ENCODE measurements around the gene GPC5.
"Not testable (repeated sequence)": the region's sequence is repeated elsewhere in the genome, so short reads cannot be mapped to it uniquely, and the experiment has no call there.

Gene GPC5

DNA sequence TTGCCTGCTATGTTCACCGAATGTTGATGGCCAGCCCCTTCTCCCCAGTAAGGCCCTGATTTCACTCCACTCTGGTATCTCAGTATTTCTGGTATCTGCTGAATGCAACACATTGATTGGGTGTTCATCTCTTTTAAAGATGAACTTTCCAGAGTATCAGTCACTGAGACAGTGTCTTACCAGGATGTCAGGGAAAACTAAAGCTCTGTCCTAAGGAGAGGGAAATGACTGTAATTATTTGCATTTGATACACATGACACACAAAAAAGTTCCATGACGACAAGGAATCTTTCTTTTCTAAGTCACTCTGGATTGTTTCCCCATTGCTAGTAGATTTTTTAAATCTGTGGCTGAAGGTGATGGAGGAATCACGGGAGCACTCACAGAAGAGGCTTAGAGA is 2.2 kb downstream of the GPC5 start:
- Histone ChIP-seq H3K27ac (ENCODE audit: low read depth, low read length) (no peak overlapping the region), H3K36me3 (ENCODE audit: control insufficient read depth, insufficient read depth, low read length) (no peaks in the 10 kb centered on the region), H3K9ac (ENCODE audit: low read length) (no peak overlapping the region), H3K9me3 (ENCODE audit: control insufficient read depth, insufficient read depth, low read depth, low read length) (no peaks in the 10 kb centered on the region), H3K4me3 (ENCODE audit: low read depth, low read length) (no peak overlapping the region), H3K4me1 (ENCODE audit: control insufficient read depth, insufficient read depth, low read length) (no peaks in the 10 kb centered on the region), H3K27me3 (ENCODE audit: control insufficient read depth, insufficient read depth, low read length) (peaks cover 67% of the 10 kb centered on the region)

GRCh38 chr13:91401920-91402319 is 3.5 kb downstream of the GPC5 start:
- H3K9me3 ChIP-seq (ENCODE audit: control insufficient read depth, insufficient read depth, low read depth, low read length): no peaks in the 10 kb centered on the region
- no peak overlapping the region for H3K27ac ChIP-seq (ENCODE audit: low read depth, low read length)
- no peak overlapping the region for H3K9ac ChIP-seq (ENCODE audit: low read length)
- no peaks in the 10 kb centered on the region for H3K36me3 ChIP-seq (ENCODE audit: control insufficient read depth, insufficient read depth, low read length)
- H3K4me1 ChIP-seq (ENCODE audit: control insufficient read depth, insufficient read depth, low read length): no peaks in the 10 kb centered on the region
- peaks cover 57% of the 10 kb centered on the region for H3K27me3 ChIP-seq (ENCODE audit: control insufficient read depth, insufficient read depth, low read length)
- no peak overlapping the region for H3K4me3 ChIP-seq (ENCODE audit: low read depth, low read length)

DNA sequence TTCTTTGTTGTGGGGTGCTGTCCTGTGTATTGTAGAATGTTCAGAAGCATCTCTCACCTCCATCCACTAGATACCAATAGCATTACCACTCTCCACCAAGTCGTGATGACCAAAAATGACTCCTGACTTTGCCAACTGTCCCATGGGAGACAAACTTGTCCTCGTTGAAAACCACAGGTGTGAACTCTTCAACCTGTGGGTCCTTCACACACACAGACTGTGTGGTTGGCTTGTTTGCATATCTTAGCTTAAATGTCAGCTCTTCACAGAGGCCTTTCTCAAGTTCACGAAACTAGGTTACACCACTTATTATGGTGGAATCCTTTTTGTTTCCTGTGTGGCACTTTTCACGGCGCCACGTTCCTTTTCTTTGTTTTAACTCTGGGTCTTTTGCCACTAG is 6.8 kb downstream of the GPC5 start:
- Histone ChIP-seq H3K9me3 (ENCODE audit: control insufficient read depth, insufficient read depth, low read depth, low read length) (no peaks in the 10 kb centered on the region), H3K4me1 (ENCODE audit: control insufficient read depth, insufficient read depth, low read length) (no peaks in the 10 kb centered on the region), H3K36me3 (ENCODE audit: control insufficient read depth, insufficient read depth, low read length) (no peaks in the 10 kb centered on the region), H3K27me3 (ENCODE audit: control insufficient read depth, insufficient read depth, low read length) (peaks cover 26% of the 10 kb centered on the region), H3K9ac (ENCODE audit: low read length) (no peak overlapping the region), H3K4me3 (ENCODE audit: low read depth, low read length) (no peak overlapping the region), H3K27ac (ENCODE audit: low read depth, low read length) (no peak overlapping the region)

GRCh38 chr13:91406619-91407018 is 8.2 kb downstream of the GPC5 start:
- Histone ChIP-seq H3K27me3 (ENCODE audit: control insufficient read depth, insufficient read depth, low read length) (peaks cover 12% of the 10 kb centered on the region), H3K4me1 (ENCODE audit: control insufficient read depth, insufficient read depth, low read length) (no peaks in the 10 kb centered on the region), H3K9ac (ENCODE audit: low read length) (no peak overlapping the region), H3K36me3 (ENCODE audit: control insufficient read depth, insufficient read depth, low read length) (no peaks in the 10 kb centered on the region), H3K27ac (ENCODE audit: low read depth, low read length) (no peak overlapping the region), H3K9me3 (ENCODE audit: control insufficient read depth, insufficient read depth, low read depth, low read length) (no peaks in the 10 kb centered on the region), H3K4me3 (ENCODE audit: low read depth, low read length) (no peak overlapping the region)

- Histone ChIP-seq H3K27ac (ENCODE audit: low read depth, low read length) (no peak overlapping the region), H3K4me1 (ENCODE audit: control insufficient read depth, insufficient read depth, low read length) (no peaks in the 10 kb centered on the region), H3K36me3 (ENCODE audit: control insufficient read depth, insufficient read depth, low read length) (no peaks in the 10 kb centered on the region), H3K9ac (ENCODE audit: low read length) (no peak overlapping the region), H3K27me3 (ENCODE audit: control insufficient read depth, insufficient read depth, low read length) (no peaks in the 10 kb centered on the region), H3K4me3 (ENCODE audit: low read depth, low read length) (no peak overlapping the region), H3K9me3 (ENCODE audit: control insufficient read depth, insufficient read depth, low read depth, low read length) (no peaks in the 10 kb centered on the region)
These were observed 10.6 kb downstream of the GPC5 start for GRCh38 chr13:91408971-91409370.

GRCh38 chr13:91416579-91416978 is 18.2 kb downstream of the GPC5 start:
- not testable (repeated sequence) for H3K27me3 ChIP-seq (ENCODE audit: control insufficient read depth, insufficient read depth, low read length); H3K4me3 ChIP-seq (ENCODE audit: low read depth, low read length); H3K9ac ChIP-seq (ENCODE audit: low read length); H3K4me1 ChIP-seq (ENCODE audit: control insufficient read depth, insufficient read depth, low read length); H3K27ac ChIP-seq (ENCODE audit: low read depth, low read length); H3K9me3 ChIP-seq (ENCODE audit: control insufficient read depth, insufficient read depth, low read depth, low read length); H3K36me3 ChIP-seq (ENCODE audit: control insufficient read depth, insufficient read depth, low read length)

GRCh38 chr13:91417660-91418325 is 19.4 kb downstream of the GPC5 start:
- H3K9me3 ChIP-seq (ENCODE audit: control insufficient read depth, insufficient read depth, low read depth, low read length): no peaks in the 10 kb centered on the region
- no peaks in the 10 kb centered on the region for H3K27me3 ChIP-seq (ENCODE audit: control insufficient read depth, insufficient read depth, low read length)

DNA sequence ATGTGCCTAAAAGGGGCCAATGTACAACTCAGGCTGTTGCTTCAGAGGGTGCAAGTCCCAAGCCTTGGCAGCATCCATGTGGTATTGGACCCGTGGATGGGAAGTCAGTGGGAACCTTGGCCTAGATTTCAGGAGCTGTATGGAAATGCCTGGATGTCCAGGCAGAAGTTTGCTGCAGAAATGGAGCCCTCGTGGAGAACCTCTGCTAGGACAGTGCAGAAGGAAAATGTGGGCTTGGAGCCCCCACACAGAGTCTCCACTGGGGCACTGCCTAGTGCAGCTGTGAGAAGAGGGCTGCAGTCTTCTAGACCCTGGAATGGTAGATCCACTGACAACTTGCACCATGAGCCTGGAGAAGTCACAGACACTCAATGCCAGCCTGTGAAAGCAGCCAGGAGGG is 28.5 kb downstream of the GPC5 start:
- Histone ChIP-seq H3K36me3 (ENCODE audit: control insufficient read depth, insufficient read depth, low read length) (no peaks in the 10 kb centered on the region), H3K9me3 (ENCODE audit: control insufficient read depth, insufficient read depth, low read depth, low read length) (peaks cover 25% of the 10 kb centered on the region), H3K27ac (ENCODE audit: low read depth, low read length) (no peak overlapping the region), H3K9ac (ENCODE audit: low read length) (no peak overlapping the region), H3K4me1 (ENCODE audit: control insufficient read depth, insufficient read depth, low read length) (no peaks in the 10 kb centered on the region), H3K4me3 (ENCODE audit: low read depth, low read length) (no peak overlapping the region), H3K27me3 (ENCODE audit: control insufficient read depth, insufficient read depth, low read length) (no peaks in the 10 kb centered on the region)

More at GRCh38 chr13:91417660-91418325, 19.4 kb downstream of the GPC5 start:
- Histone ChIP-seq H3K27ac (ENCODE audit: low read depth, low read length) (no peak overlapping the region), H3K9ac (ENCODE audit: low read length) (no peak overlapping the region), H3K4me3 (ENCODE audit: low read depth, low read length) (no peak overlapping the region), H3K4me1 (ENCODE audit: control insufficient read depth, insufficient read depth, low read length) (no peaks in the 10 kb centered on the region), H3K36me3 (ENCODE audit: control insufficient read depth, insufficient read depth, low read length) (no peaks in the 10 kb centered on the region)

GRCh38 chr13:91438674-91439073 is 40.3 kb downstream of the GPC5 start:
- not testable (repeated sequence) for H3K4me3 ChIP-seq (ENCODE audit: low read depth, low read length); H3K27ac ChIP-seq (ENCODE audit: low read depth, low read length); H3K27me3 ChIP-seq (ENCODE audit: control insufficient read depth, insufficient read depth, low read length); H3K36me3 ChIP-seq (ENCODE audit: control insufficient read depth, insufficient read depth, low read length); H3K4me1 ChIP-seq (ENCODE audit: control insufficient read depth, insufficient read depth, low read length); H3K9ac ChIP-seq (ENCODE audit: low read length)
- H3K9me3 ChIP-seq (ENCODE audit: control insufficient read depth, insufficient read depth, low read depth, low read length): peaks cover 13% of the 10 kb centered on the region

GRCh38 chr13:91450913-91451312 is 52.5 kb downstream of the GPC5 start:
- no peak overlapping the region for H3K9ac ChIP-seq (ENCODE audit: low read length)
- no peak overlapping the region for H3K27ac ChIP-seq (ENCODE audit: low read depth, low read length)
- no peaks in the 10 kb centered on the region for H3K4me1 ChIP-seq (ENCODE audit: control insufficient read depth, insufficient read depth, low read length)

DNA sequence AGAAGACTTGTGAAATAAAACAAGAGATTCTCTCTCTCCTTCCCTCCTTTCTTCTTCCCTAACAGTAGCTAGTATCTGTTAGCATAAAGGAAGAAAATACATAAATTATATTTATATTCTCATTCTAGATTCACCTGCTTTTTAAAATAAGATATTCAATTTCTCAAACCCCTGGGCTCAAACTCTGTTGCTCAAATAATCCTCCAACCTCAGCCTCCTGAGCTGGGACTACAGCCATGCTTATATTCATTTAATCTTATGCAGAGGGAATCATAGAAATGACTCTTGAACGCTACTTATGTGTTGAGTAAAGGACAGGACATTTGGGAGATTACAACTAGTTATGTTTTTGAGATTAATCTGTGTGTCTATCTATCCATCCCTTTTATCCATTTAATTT is 56.2 kb downstream of the GPC5 start:
- Histone ChIP-seq H3K27me3 (ENCODE audit: control insufficient read depth, insufficient read depth, low read length) (no peaks in the 10 kb centered on the region), H3K9me3 (ENCODE audit: control insufficient read depth, insufficient read depth, low read depth, low read length) (no peaks in the 10 kb centered on the region), H3K4me1 (ENCODE audit: control insufficient read depth, insufficient read depth, low read length) (no peaks in the 10 kb centered on the region), H3K9ac (ENCODE audit: low read length) (no peak overlapping the region), H3K4me3 (ENCODE audit: low read depth, low read length) (no peak overlapping the region), H3K27ac (ENCODE audit: low read depth, low read length) (no peak overlapping the region), H3K36me3 (ENCODE audit: control insufficient read depth, insufficient read depth, low read length) (no peaks in the 10 kb centered on the region)

More at GRCh38 chr13:91450913-91451312, 52.5 kb downstream of the GPC5 start:
- Histone ChIP-seq H3K36me3 (ENCODE audit: control insufficient read depth, insufficient read depth, low read length) (no peaks in the 10 kb centered on the region), H3K4me3 (ENCODE audit: low read depth, low read length) (no peak overlapping the region), H3K9me3 (ENCODE audit: control insufficient read depth, insufficient read depth, low read depth, low read length) (no peaks in the 10 kb centered on the region), H3K27me3 (ENCODE audit: control insufficient read depth, insufficient read depth, low read length) (no peaks in the 10 kb centered on the region)

DNA sequence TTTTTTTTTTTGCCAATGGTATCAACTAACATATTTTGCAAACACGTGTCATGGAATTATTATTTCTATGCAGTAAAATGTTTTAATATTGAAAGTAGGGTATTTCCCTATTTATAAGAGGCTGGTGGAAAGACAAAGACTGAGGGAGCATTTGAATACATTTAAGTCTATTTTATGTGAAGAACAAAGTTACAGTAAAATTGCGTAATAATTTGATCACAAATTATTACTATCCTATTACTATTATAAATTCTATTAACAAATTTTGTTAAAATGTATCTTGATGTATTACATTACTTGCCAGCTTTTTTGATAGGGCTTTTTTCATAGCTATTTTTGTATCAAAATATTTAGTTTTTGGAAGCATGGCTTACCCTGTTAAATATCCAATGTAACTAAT is 58.4 kb downstream of the GPC5 start:
- no peaks in the 10 kb centered on the region for H3K9me3 ChIP-seq (ENCODE audit: control insufficient read depth, insufficient read depth, low read depth, low read length)
- H3K27ac ChIP-seq (ENCODE audit: low read depth, low read length): no peak overlapping the region
- H3K4me1 ChIP-seq (ENCODE audit: control insufficient read depth, insufficient read depth, low read length): no peaks in the 10 kb centered on the region
- H3K4me3 ChIP-seq (ENCODE audit: low read depth, low read length): no peak overlapping the region
- H3K9ac ChIP-seq (ENCODE audit: low read length): no peak overlapping the region
- no peaks in the 10 kb centered on the region for H3K36me3 ChIP-seq (ENCODE audit: control insufficient read depth, insufficient read depth, low read length)
- H3K27me3 ChIP-seq (ENCODE audit: control insufficient read depth, insufficient read depth, low read length): no peaks in the 10 kb centered on the region

Data from HUES6 (cell line).